GM12801 (cell line): Measurements from ENCODE around the gene AP3S2.

ENCODE experiments used
- TF ChIP-seq, protein P1 (sequence below): IDR thresholded peaks from one replicate; pipeline ENCODE4 v1.5.1; 2011; ENCODE audit warnings: control low read depth; ENCODE audit not compliant: insufficient read length; ENCODE audit errors: extremely low read depth

AP3S2 gene

DNA sequence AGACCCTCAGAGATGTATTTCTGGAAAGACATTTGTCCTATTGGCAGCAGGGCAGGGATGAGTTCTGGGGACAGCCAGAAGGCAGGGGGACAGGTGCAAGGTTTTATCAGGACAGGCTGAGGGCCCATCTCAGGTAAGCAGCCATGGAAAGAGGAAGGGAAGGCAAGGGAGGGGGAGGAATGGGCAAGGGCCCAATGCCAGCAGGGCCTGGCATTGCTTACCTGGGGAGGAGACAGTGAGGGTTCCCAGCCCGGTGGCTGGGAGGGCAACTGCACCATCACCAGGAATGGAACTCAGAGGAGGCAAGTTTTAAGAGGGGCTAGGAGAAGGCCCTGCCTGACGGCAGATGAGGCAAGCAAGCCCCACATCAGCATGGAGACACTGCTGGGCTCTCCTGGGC lies 15.8 kb upstream of the AP3S2 start:
- TF ChIP-seq, protein P1, sequence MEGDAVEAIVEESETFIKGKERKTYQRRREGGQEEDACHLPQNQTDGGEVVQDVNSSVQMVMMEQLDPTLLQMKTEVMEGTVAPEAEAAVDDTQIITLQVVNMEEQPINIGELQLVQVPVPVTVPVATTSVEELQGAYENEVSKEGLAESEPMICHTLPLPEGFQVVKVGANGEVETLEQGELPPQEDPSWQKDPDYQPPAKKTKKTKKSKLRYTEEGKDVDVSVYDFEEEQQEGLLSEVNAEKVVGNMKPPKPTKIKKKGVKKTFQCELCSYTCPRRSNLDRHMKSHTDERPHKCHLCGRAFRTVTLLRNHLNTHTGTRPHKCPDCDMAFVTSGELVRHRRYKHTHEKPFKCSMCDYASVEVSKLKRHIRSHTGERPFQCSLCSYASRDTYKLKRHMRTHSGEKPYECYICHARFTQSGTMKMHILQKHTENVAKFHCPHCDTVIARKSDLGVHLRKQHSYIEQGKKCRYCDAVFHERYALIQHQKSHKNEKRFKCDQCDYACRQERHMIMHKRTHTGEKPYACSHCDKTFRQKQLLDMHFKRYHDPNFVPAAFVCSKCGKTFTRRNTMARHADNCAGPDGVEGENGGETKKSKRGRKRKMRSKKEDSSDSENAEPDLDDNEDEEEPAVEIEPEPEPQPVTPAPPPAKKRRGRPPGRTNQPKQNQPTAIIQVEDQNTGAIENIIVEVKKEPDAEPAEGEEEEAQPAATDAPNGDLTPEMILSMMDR = no peak

DNA sequence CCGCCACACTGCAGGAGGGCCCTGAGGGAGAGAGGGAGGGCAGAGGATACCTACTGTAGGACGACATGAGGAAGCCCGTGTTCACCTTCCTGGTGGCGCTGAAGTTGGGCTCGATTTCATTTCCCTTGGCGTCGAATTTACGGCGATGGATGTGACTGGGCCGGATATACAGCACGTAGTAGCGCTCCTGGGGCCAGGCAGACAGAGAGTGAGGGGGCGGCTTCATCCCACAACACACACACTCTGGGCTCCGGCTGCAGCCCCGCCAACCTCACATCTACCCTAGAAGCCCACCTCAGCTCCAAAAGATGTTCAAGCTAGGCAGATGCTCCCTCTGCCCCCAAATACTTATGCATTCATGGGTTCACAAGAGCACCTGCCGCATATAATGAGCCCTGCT lies 14.4 kb upstream of the AP3S2 start:
- TF ChIP-seq, protein P1 = no peak

DNA sequence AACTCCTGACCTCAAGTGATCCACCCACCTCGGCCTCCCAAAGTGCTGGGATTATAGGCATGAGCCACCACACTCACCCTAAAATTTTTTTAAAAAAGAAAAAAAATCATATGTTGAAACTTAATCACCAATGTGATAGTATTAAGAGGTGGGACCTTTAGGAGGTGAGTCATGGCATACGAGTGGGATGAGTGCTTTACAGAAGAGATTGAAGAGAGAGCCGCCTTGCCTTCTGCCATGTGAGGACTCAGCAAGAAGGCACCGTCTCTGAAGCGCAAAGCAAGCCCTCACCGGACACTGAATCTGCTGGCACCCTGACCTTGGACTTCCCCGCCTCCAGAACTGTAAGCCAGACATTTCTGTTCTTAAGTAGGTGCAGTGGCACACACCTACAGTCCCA lies 13.5 kb upstream of the AP3S2 start:
- TF ChIP-seq, protein P1 = no peak

DNA sequence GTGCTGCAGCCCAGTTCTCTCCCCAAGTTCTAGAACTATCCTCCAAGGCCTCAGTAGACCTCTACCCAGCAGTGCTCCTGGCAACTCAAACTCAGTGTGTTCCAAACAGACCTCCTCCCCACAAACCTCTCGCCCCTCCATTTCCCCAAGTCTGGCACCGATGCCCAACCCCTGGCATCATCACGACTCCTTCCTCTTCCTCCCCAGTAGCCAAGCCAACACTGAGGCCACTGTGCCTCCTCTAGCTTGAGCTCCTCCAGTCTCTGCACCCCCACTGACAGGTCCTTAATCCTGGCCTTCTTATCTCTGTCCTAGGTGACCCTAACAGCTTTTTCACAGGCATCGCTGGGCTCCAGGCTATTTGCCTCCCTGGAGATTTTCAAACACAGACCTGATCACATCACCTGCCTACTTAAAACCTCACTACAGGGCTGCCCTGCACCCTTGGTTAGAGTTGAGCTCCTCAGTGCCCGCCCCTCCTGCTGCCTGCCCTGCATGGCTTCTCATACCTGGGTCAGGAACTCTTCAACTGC lies 12.1 kb upstream of the AP3S2 start:
- TF ChIP-seq, protein P1 = no peak

DNA sequence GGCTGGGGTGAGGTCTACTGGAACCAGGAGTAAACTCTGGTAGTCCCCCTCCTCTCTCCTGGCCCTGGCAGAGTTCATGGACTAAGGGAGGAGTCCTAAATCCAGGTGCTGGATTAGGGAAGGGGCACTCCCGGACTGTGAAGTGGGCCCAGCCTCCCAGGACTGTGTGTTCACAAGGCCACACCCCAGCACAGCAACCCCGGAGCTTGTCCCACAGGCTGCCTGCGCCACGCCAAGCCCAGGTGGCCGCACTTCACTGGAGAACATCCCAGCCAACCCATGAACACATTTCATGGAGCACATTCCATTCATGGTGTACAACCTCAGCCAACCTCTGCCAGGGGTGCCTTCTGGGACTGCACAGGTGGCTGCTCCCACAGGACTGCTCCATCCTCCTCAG lies 10.7 kb upstream of the AP3S2 start:
- TF ChIP-seq, protein P1 = no peak

DNA sequence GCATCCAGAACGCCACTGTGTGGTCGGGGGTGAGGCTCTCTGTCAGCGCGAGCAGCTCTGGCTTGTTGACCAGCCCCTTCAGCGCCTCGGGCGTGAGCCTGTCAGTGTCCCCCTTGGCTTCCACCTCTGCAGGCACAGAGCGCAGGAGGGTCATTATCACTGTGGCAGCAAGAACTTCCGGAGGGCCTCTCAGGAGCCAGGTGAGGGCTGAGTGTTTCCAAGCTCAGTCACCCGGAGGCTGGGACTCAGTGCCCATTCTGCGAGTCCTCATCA lies 10.0 kb upstream of the AP3S2 start:
- TF ChIP-seq, protein P1 = no peak

DNA sequence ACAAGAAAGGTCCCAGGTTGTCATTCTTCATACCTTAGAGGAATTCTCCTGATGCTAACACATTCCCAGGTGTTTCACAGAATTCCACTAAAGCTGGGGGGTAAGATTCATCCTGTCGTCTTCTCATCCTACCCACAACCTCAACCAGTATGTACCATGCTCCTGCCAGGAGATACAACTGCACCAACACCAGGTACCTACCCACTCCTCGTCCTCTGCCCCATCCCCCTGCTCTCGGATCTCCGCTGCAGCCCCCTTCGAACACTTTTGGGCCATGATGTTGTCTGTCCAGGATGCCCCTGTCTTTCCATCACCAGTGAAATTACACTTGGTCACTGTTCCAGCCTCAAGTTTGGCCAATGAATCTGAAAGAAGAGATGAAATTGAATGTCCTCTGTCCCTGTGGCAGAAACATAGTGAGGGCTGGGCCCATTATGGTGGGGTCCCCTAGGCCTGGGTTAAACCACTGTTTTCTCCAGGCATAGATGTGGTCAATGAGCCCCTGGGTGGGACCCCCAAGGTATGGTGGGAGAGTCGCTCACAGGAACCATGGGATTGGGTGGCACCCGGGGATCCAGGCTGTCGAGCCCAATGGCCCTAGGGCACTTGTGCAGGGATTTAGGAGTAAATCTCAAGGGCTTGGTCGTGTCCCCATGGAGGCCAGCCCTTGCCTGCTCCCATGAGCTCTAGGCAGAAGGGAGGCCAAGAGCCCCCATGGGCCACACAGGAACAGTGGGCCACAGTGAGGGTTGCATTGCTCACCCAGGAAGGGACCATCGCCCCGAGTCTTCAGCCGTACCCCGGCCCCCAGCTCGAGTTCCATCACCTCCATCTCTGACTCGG lies 9.4 kb upstream of the AP3S2 start:
- TF ChIP-seq, protein P1 = no peak
